Lower lobe of right lung (tissue), 2 donors: Measurements from ENCODE around the gene KHSRP. TPM values are rescaled to one million over a fixed set of nuclear protein-coding genes. Genes with fewer than 3 reads are reported as not detected.

Experiments used
- ATAC-seq, 2 donors: fragments of 200-7000 bp; cut with Tn5 transposase; one replicate each; pipeline ENCODE4 v1.9.1; 2020 to 2022; ENCODE audit warnings: mild to moderate bottlenecking in 2 of 2, moderate library complexity in 2 of 2
- DNase-seq: peaks from one replicate; pipeline ENCODE4 v3.0.0-alpha.2; 2020
- H3K27ac ChIP-seq: fragments of 200-600 bp; one replicate; pipeline ENCODE4 v1.8.0; 2022
- H3K27me3 ChIP-seq: fragments of 200-600 bp; one replicate; pipeline ENCODE4 v1.8.0; 2022; ENCODE audit warnings: low read depth
- H3K36me3 ChIP-seq: fragments of 200-600 bp; one replicate; pipeline ENCODE4 v1.8.0; 2022; ENCODE audit warnings: mild to moderate bottlenecking
- H3K4me1 ChIP-seq: fragments of 200-600 bp; one replicate; pipeline ENCODE4 v1.8.0; 2022
- H3K4me3 ChIP-seq: fragments of 200-600 bp; one replicate; pipeline ENCODE4 v1.8.0; 2022; ENCODE audit warnings: mild to moderate bottlenecking
- H3K9me3 ChIP-seq: fragments of 200-600 bp; one replicate; pipeline ENCODE4 v1.8.0; 2022
- intact Hi-C: fragments of 100-400 bp; cut with DNase I; formaldehyde crosslinking; loops from one replicate; pipeline ENCODE4 v1.11.0; 2022
- total RNA-seq: library from RNA; stranded (reverse); fragmentation: NEBNext Ultra II Directional; extraction: Animal tissue kit (Norgen Biotek cat#: 25700); gene quantifications from one replicate; pipeline ENCODE4 v1.2.1, GENCODE V29; 2021
- TF ChIP-seq, protein P1 (sequence below): fragments of 200-600 bp; IDR thresholded peaks from one replicate; pipeline ENCODE4 v1.8.0; 2022; ENCODE audit warnings: antibody characterized with exemption, mild to moderate bottlenecking
- donor health status: DM: no; HTN: yes; CAD: no; lungs with severe emphysema.

KHSRP gene
- total RNA-seq, 1 donor from 2014 or later: 173 TPM

DNA sequence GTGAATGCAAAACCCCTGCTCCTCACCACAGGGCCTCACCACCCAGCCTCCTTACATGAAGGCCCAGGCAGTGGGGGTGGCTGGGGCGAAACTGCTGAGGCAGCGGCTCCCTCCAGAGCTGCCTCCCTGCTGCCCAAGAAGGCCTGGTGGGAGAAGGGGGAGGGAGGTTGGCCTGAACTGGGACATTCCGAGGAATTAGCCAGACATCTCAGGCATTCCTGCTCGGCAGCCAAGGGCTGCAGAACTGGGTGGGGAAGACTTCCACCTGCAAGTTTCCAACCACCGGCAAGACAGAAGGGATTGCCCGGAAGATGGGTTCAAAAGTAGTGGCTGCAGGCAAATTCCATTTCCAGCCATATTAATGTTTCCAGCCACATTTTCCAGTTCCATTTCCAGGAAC is 46.6 kb downstream of the KHSRP start:
- Histone ChIP-seq H3K27me3 (no peaks in the 10 kb centered on the region), H3K9me3 (no peaks in the 10 kb centered on the region), H3K4me3 (no peak overlapping the region), H3K36me3 (peaks cover 57% of the 10 kb centered on the region), H3K27ac (no peak overlapping the region), H3K4me1 (peaks cover 7% of the 10 kb centered on the region)
- TF ChIP-seq, protein P1, sequence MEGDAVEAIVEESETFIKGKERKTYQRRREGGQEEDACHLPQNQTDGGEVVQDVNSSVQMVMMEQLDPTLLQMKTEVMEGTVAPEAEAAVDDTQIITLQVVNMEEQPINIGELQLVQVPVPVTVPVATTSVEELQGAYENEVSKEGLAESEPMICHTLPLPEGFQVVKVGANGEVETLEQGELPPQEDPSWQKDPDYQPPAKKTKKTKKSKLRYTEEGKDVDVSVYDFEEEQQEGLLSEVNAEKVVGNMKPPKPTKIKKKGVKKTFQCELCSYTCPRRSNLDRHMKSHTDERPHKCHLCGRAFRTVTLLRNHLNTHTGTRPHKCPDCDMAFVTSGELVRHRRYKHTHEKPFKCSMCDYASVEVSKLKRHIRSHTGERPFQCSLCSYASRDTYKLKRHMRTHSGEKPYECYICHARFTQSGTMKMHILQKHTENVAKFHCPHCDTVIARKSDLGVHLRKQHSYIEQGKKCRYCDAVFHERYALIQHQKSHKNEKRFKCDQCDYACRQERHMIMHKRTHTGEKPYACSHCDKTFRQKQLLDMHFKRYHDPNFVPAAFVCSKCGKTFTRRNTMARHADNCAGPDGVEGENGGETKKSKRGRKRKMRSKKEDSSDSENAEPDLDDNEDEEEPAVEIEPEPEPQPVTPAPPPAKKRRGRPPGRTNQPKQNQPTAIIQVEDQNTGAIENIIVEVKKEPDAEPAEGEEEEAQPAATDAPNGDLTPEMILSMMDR: no peak
- DNase-seq (no peak), ATAC-seq (no peak)
- intact Hi-C loops: no loop called here

DNA sequence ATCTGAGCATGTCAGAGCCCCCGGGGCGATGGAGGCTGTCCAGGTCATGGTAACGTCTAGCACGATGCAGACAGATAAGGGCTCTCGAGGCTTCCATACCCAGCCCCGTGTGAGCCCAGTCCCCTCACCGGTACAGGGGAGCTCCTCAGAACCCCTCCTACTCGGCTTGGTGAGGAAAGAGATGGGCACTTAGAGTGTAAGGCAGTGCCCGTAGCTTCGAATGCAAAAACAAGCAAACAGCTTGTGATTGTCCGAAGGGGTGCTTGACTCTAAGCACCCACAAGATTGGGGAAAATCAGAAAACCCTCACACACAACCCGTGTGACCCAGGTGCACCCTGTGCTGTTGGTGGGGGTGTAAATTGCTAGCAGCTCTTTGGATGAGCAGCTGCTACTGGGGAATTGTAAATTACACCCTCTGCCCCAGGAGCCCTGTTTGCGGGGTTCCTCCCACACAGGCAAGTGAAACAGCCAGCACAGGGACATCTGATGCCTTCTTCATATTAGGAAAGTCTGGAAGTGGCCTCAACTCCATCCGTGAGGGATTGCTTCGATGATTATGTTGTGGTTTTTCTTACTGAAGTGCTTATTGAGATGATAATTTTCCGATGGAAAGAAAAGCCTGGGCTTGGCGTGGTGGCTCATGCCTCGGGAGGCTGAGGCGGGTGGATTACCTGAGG is 48.0 kb downstream of the KHSRP start:
- Histone ChIP-seq H3K27ac (no peak overlapping the region), H3K9me3 (no peaks in the 10 kb centered on the region), H3K36me3 (peaks cover 43% of the 10 kb centered on the region), H3K4me3 (no peak overlapping the region), H3K4me1 (peaks cover 7% of the 10 kb centered on the region), H3K27me3 (no peaks in the 10 kb centered on the region)
- TF ChIP-seq, protein P1: no peak
- intact Hi-C loops: no loop called here
- ATAC-seq: no peak
- DNase-seq: no peak

DNA sequence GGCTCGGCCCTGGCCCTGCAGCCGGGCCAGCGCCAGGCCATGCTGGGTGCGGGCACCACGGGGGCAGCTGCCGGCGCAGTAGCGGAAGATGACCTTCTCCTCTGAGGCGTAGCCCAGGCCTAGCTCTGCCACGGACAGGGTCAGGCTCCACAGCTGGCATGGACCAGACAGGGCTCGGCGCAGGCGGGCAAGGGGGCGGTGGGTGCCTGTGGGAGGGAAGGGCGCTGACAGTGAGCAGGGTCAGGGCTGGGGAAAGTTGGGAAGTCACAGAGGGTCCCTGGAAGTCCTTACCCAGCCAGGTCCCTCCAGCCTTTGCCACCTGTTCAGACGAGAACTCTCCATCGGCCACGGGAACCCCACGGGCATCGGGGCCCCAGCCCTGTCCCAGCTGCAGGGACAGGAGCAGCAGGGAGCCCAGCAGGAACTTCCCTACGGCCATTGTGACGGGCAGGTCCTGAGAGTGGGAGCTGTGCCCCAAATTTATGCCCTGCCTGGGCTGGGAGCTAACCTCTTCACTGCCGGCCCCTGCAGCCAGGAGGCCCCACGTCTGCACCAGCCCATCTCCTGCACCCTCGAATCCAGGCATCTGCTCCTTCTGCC is 49.1 kb downstream of the KHSRP start, which contains the start of gene PSPN:
PSPN (minus strand) TSS at position 523 of the 600 bp plus-strand sequence; CDS start at position 439, 84 bp downstream.
- intact Hi-C loops: no loop called here

DNA sequence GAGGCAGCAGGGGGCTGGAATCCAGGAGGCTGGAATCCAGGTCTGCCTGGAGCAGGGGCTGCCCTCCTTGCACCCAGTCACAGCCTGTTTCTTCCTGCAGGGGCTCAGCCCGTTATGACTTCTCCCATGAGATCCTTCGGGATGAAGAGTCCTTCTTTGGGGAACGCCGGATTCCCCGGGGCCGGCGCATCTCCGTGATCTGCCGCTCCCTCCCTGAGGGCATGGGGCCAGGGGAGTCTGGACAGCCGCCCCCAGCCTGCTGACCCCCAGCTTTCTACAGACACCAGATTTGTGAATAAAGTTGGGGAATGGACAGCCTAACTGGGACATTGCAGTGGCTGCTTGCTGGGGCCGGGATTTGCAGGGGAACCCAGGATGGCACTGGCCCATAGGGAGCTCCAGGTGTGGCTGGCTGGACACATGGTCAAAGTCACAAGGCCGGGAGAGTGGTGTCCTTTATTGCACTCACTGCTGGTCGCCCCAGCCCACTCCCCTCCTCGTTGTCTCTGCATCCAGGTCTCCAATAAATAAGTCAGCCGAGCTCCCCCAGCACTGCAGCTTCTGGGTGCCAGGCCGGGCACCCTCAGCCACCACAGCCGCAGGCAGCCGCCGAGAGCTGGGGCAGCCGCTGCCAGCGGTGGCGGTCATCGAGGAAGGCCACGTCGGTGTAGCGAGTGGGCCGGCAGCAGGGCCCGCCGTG is 49.8 kb downstream of the KHSRP start:
- H3K4me3 ChIP-seq: no peak overlapping the region

More for the DNA sequence above, 49.1 kb downstream of the KHSRP start, which contains the start of gene PSPN:
- Histone ChIP-seq H3K27ac (no peak within 1 kb of the TSS), H3K27me3 (no peaks in the 10 kb centered on the region), H3K4me1 (peaks cover 7% of the 10 kb centered on the region), H3K36me3 (peaks cover 32% of the 10 kb centered on the region), H3K9me3 (no peaks in the 10 kb centered on the region), H3K4me3 (no peak within 1 kb of the TSS)
- ATAC-seq: no peak
- DNase-seq: no peak
- TF ChIP-seq, protein P1: no peak

DNA sequence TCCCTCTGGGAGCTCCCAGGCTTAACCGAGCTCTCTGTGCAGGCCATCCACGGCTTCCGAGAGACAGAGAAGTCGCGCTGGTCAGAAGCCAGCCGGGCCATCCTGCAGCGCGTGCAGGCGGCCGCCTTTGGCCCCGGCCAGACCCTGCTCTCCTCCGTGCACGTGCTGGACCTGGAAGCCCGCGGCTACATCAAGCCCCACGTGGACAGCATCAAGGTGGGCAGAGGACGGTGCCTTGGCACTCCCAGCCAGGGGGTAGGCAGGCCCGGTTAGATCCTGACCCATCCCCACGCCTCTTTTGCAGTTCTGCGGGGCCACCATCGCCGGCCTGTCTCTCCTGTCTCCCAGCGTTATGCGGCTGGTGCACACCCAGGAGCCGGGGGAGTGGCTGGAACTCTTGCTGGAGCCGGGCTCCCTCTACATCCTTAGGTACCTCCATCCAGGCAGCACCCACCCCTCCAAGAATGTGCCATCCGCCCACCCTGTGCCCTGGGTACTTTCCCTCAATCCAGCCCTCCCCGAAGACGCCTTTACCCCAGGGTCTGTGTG is 50.4 kb downstream of the KHSRP start:
- ATAC-seq (no peak), DNase-seq (no peak)
- H3K4me3 ChIP-seq: peak overlapping the region; percentile 92
- intact Hi-C loops: no loop called here
- TF ChIP-seq, protein P1: no peak
- H3K27ac ChIP-seq: peak overlapping the region; percentile 46
- peaks cover 7% of the 10 kb centered on the region for H3K4me1 ChIP-seq
- peaks cover 22% of the 10 kb centered on the region for H3K36me3 ChIP-seq
- H3K27me3 ChIP-seq: no peaks in the 10 kb centered on the region
- H3K9me3 ChIP-seq: no peaks in the 10 kb centered on the region

More for the DNA sequence above, 49.8 kb downstream of the KHSRP start:
- H3K36me3 ChIP-seq: peaks cover 26% of the 10 kb centered on the region
- no peak overlapping the region for H3K27ac ChIP-seq
- no peaks in the 10 kb centered on the region for H3K9me3 ChIP-seq
- intact Hi-C loops: no loop called here
- no peak for DNase-seq
- TF ChIP-seq, protein P1: no peak
- H3K27me3 ChIP-seq: no peaks in the 10 kb centered on the region
- ATAC-seq: no peak
- peaks cover 7% of the 10 kb centered on the region for H3K4me1 ChIP-seq
